PC-3 (cell line): Measurements from ENCODE around the gene TMTC1. TPM values are rescaled to one million over a fixed set of nuclear protein-coding genes. Genes with fewer than 3 reads are reported as not detected.

Experiments used
- ATAC-seq: fragments of 200-7000 bp; cut with Tn5 transposase; 2 replicates; pipeline ENCODE4 v1.9.1; 2020; ENCODE audit warnings: mild to moderate bottlenecking, moderate library complexity
- BruUV-seq: library from RNA; stranded (reverse); fragments of 400-500 nt; replicated peaks from 2 replicates; lab custom pipeline; 2021; lab: Mats Ljungman, UMichigan
- CTCF ChIA-PET: fragments of 300-600 bp; sonication (Branson Sonifier 250); formaldehyde crosslinking; loops from one replicate; lab custom pipeline; 2022; ENCODE audit warnings: antibody characterized with exemption; lab: Charles Lee
- POLR2A ChIA-PET: fragments of 300-600 bp; sonication (Branson Sonifier 250); formaldehyde crosslinking; loops from one replicate; lab custom pipeline; 2022; ENCODE audit warnings: antibody characterized with exemption; ENCODE audit not compliant: unreplicated experiment; lab: Charles Lee
- DNase-seq: peaks from one replicate; pipeline ENCODE4 v3.0.0-alpha.2; 2015
- H2AFZ ChIP-seq: fragments of 300-600 bp; sonication (generic); 2 replicates; pipeline ENCODE4 v1.6.0; 2016; ENCODE audit warnings: antibody characterized with exemption, low read length
- H3F3A ChIP-seq: fragments of 300-600 bp; sonication (generic); one replicate; pipeline ENCODE4 v1.6.0; 2017; ENCODE audit warnings: antibody characterized with exemption, low read length, control low read depth, mild to moderate bottlenecking; ENCODE audit not compliant: unreplicated experiment
- H3K27ac ChIP-seq: fragments of 300-600 bp; sonication (generic); 2 replicates; pipeline ENCODE4 v1.5.1; 2016; ENCODE audit warnings: mild to moderate bottlenecking, low read length
- H3K27me3 ChIP-seq: fragments of 300-600 bp; sonication (generic); 2 replicates; pipeline ENCODE4 v1.6.1; 2016; ENCODE audit warnings: low read length, mixed read lengths
- H3K36me3 ChIP-seq: fragments of 300-600 bp; sonication (generic); 2 replicates; pipeline ENCODE4 v1.6.1; 2016; ENCODE audit warnings: low read depth, mixed run types, low read length, mixed read lengths
- H3K4me1 ChIP-seq: fragments of 300-600 bp; sonication (generic); 2 replicates; pipeline ENCODE4 v1.5.1; 2016; ENCODE audit warnings: low read length; ENCODE audit not compliant: insufficient read depth
- H3K4me2 ChIP-seq: fragments of 300-600 bp; sonication (generic); 2 replicates; pipeline ENCODE4 v1.6.0; 2016; ENCODE audit warnings: low read length
- H3K4me3 ChIP-seq: fragments of 300-600 bp; sonication (generic); 2 replicates; pipeline ENCODE4 v1.5.1; 2016; ENCODE audit warnings: mild to moderate bottlenecking, low read length, mixed read lengths
- H3K79me2 ChIP-seq: fragments of 300-600 bp; sonication (generic); 2 replicates; pipeline ENCODE4 v1.6.1; 2017; ENCODE audit warnings: low read length, mixed read lengths
- H3K9ac ChIP-seq: fragments of 300-600 bp; sonication (generic); 2 replicates; pipeline ENCODE4 v1.6.0; 2016; ENCODE audit warnings: mild to moderate bottlenecking, low read length
- H3K9me2 ChIP-seq: fragments of 300-600 bp; sonication (generic); replicated peaks from 2 replicates; pipeline ENCODE4 v1.6.1; 2016; ENCODE audit warnings: mixed run types, low read length, mixed read lengths
- H3K9me3 ChIP-seq: fragments of 300-600 bp; sonication (generic); 2 replicates; pipeline ENCODE4 v1.6.1; 2016; ENCODE audit warnings: low read length, mixed read lengths
- H4K20me1 ChIP-seq: fragments of 300-600 bp; sonication (generic); 2 replicates; pipeline ENCODE4 v1.6.1; 2016; ENCODE audit warnings: low read length, mixed read lengths
- CTCF ChIP-seq: fragments of 300-600 bp; sonication (generic); conservative IDR thresholded peaks from 2 replicates; pipeline ENCODE4 v1.5.1; 2017; ENCODE audit warnings: antibody characterized with exemption, low read depth, mild to moderate bottlenecking, low read length
- EZH2 ChIP-seq: fragments of 300-600 bp; sonication (generic); IDR thresholded peaks from one replicate; pipeline ENCODE4 v1.6.1; 2017; ENCODE audit warnings: antibody characterized with exemption, mild to moderate bottlenecking, low read length; ENCODE audit not compliant: unreplicated experiment
- EZH2phosphoT487 ChIP-seq: fragments of 300-600 bp; sonication (generic); IDR thresholded peaks from 2 replicates; pipeline ENCODE4 v1.6.1; 2018; ENCODE audit warnings: mild to moderate bottlenecking, antibody characterized with exemption, low read length, borderline replicate concordance
- intact Hi-C: fragments of 100-400 bp; cut with micrococcal nuclease; formaldehyde crosslinking; loops from 2 replicates; pipeline ENCODE4 v1.9.0; 2023
- total RNA-seq: library from RNA; depleted of rRNA; stranded (reverse); fragments of >200 nt; gene quantifications from 2 replicates; pipeline ENCODE4 v1.2.3, GENCODE V29; 2014

Gene TMTC1
- total RNA-seq, 1 experiment from 2014 or later: 5.8 TPM

GRCh38 chr12:29707846-29708245 lies 75.9 kb downstream of the TMTC1 start:
- no peak overlapping the region for H2AFZ ChIP-seq
- POLR2A ChIA-PET: no interaction called here
- H3K9ac ChIP-seq: no peak overlapping the region
- CTCF ChIA-PET: no interaction called here
- intact Hi-C loops: no loop called here
- TF ChIP-seq EZH2: no peak
- no peak for TF ChIP-seq CTCF
- TF ChIP-seq EZH2phosphoT487: no peak
- no peaks in the 10 kb centered on the region for H3K79me2 ChIP-seq
- no peak overlapping the region for H3K4me2 ChIP-seq
- H3K36me3 ChIP-seq: no peaks in the 10 kb centered on the region
- H3F3A ChIP-seq: no peaks in the 10 kb centered on the region
- H3K27me3 ChIP-seq: peaks cover 15% of the 10 kb centered on the region
- H3K27ac ChIP-seq: no peak overlapping the region
- ATAC-seq (no peak), DNase-seq (no peak)
- no peaks in the 10 kb centered on the region for H4K20me1 ChIP-seq
- no peaks in the 10 kb centered on the region for H3K9me2 ChIP-seq
- H3K9me3 ChIP-seq: no peaks in the 10 kb centered on the region
- H3K4me1 ChIP-seq: no peaks in the 10 kb centered on the region
- no TSS peak for BruUV-seq
- H3K4me3 ChIP-seq: no peak overlapping the region

DNA sequence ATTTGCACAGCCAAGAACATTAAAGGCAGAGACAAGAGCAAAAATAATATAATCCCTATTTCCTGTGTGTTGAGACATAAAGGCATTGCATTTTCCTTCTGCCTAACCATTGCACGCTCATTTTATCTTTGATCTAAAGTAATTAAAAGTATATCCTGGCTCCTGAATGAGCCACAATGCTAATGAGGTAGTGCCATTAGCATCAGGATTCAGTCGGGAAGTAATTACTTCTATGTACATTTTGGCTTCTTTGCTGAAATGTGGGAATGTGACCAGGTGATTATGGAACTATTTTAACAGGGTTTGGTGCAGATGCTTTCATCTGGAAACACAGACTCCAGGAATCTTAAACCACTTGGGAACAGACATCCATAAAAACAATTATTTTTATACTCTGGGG lies 77.4 kb downstream of the TMTC1 start:
- CTCF ChIA-PET: interaction anchor here (0.6 kb wide), 1 partner anchor 192 kb away, joined by 4 read pairs; no protein-coding TSS in a partner anchor

More for the DNA sequence above, 77.4 kb downstream of the TMTC1 start:
- BruUV-seq: no TSS peak
- Histone ChIP-seq H3K27ac (no peak overlapping the region), H3K36me3 (no peaks in the 10 kb centered on the region), H3K9me2 (no peaks in the 10 kb centered on the region), H3F3A (no peaks in the 10 kb centered on the region), H4K20me1 (no peaks in the 10 kb centered on the region), H3K27me3 (peaks cover 15% of the 10 kb centered on the region), H3K9me3 (no peaks in the 10 kb centered on the region), H3K79me2 (no peaks in the 10 kb centered on the region), H2AFZ (no peak overlapping the region), H3K9ac (no peak overlapping the region), H3K4me2 (no peak overlapping the region), H3K4me3 (no peak overlapping the region), H3K4me1 (no peaks in the 10 kb centered on the region)
- ATAC-seq: no peak
- no peak for TF ChIP-seq EZH2phosphoT487
- no peak for TF ChIP-seq CTCF
- no peak for TF ChIP-seq EZH2
- POLR2A ChIA-PET: no interaction called here
- no peak for DNase-seq
- intact Hi-C loops: no loop called here
